Stimulated activated CD8-positive, alpha-beta memory T cell treated with anti-CD3 and anti-CD28 coated beads, Interleukin-15, amount 100 ng/mL, for 1 hour (primary cell): Measurements from ENCODE around the gene PTPRD.
"Not testable (repeated sequence)": the region's sequence is repeated elsewhere in the genome, so short reads cannot be mapped to it uniquely, and the experiment has no call there.

Experiments
- DNase-seq: peaks from one replicate; pipeline ENCODE4 v3.0.0-alpha.2; 2020; ENCODE audit warnings: low read depth

Gene PTPRD

GRCh38 chr9:9170439-9171134 is 1442.2 kb downstream of the PTPRD start:
- DNase-seq: no peak

- no peak for DNase-seq
These were observed 1470.8 kb downstream of the PTPRD start for GRCh38 chr9:9142001-9142400.

- no peak for DNase-seq
These were observed 1479.3 kb downstream of the PTPRD start for GRCh38 chr9:9133526-9133925.

DNA sequence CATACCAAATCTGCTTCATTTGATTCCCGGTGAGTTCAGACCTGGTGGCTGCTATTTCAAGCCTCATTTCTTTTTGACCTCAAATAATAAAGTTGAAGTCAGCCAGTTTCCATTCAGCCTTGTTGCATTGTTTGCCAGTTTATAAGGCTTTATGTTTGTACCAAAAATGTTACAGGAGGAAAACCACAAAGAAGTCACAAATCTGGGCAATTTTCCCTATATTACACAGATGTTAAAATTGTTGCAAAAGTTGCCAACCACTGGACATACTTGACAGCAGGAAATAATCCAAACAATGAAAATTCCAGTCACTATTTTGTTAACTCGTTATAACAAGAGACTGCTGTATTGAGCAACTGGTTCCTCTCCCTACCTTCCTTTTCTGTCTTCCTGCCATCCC is 1488.2 kb downstream of the PTPRD start:
- no peak for DNase-seq

GRCh38 chr9:9122230-9122875 is 1490.4 kb downstream of the PTPRD start:
- no peak for DNase-seq

DNA sequence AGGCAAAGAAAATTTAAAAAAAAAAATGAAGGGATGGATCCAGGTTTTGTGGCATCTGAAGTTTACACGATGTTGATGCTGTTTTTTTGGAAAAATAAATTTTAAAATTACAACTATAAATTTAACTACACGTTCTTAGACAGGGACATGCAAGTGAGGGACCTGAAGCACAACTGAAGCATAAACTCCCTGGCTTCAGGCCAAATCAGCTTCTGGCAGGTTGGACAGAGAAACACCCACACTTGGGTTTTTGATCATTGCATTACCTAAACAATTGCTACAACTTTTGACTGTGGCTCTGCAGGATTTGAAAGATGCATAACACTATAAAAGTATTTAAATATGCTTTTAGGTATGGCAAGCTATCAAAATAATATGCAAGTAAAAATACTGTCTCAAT is 1494.9 kb downstream of the PTPRD start:
- no peak for DNase-seq

- DNase-seq: no peak
These were observed 1500.6 kb downstream of the PTPRD start for GRCh38 chr9:9112001-9112720.

GRCh38 chr9:9108641-9109040 is 1504.2 kb downstream of the PTPRD start:
- no peak for DNase-seq

GRCh38 chr9:9102295-9102694 is 1510.5 kb downstream of the PTPRD start:
- no peak for DNase-seq

DNA sequence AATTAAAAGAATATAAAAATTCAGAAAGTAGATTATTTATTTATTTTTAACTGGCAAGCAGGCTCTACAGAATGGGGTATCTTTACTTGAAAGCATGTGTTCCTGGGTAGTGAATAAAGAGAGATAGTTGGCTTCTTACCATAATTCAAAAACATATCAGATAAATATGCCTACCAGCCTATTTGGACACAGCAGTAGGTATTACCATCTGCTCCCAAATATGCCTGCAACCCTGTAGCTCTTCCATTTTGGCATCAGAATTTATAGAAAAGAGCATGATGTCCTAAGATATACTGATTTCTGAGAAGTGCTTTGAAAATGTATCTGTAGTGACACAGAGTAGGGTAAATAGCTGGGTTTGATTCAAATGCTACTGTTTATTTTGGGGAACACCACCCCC is 1512.7 kb downstream of the PTPRD start:
- DNase-seq: no peak

- no peak for DNase-seq
These were observed 1513.2 kb downstream of the PTPRD start for GRCh38 chr9:9099646-9100045.

DNA sequence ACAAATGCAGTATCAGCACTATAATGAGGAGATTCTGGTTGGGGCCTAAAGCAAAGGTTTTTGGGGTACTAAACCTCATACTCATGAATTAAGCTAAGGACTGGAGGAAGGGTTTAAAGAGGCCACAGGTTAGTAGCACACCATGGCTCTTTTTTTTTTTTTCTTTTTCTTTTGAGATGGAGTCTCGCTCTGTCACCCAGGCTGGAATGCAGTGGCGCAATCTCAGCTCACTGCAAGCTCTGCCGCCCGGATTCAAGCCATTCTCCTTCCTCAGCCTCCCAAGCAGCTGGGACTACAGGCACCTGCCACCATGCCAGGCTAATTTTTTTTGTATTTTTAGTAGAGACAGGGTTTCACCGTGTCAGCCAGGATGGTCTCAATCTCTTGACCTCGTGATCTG is 1515.5 kb downstream of the PTPRD start:
- not testable (repeated sequence) for DNase-seq

- no peak for DNase-seq
These were observed 1521.4 kb downstream of the PTPRD start for GRCh38 chr9:9091387-9091786.

- no peak for DNase-seq
These were observed 1533.3 kb downstream of the PTPRD start for GRCh38 chr9:9079473-9079872.

GRCh38 chr9:9078301-9078700 is 1534.5 kb downstream of the PTPRD start:
- no peak for DNase-seq

- no peak for DNase-seq
These were observed 1551.2 kb downstream of the PTPRD start for GRCh38 chr9:9061627-9062026.

DNA sequence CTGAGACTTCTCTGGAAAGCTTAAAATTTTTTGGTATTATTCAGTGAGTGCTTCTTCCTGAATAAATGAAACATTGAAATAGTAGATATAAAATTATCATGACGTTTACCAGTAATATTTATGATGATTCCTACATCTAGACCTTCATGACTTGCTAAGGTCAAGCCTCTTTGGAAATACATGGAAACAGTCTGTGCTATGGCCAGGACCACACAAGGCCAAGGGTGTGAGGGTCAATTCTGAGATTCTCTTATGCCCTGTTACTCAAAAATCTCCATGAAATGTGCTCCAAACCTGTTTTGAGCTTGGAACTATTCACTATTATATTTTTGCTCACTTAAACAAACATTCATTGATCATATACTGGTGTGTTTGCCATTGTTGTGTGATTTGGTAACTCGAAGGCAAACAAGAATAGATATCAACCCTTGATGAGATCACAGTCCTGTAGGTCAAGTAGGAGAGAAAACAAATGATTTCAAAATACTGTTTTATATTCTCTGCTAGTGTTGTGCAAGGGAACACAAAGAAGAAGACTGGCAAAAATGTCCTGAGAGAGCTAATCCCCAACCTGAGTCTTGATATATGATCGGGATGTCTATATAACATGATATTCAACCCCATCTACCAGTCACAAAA is 1558.3 kb downstream of the PTPRD start:
- no peak for DNase-seq

GRCh38 chr9:9045572-9045971 is 1567.2 kb downstream of the PTPRD start:
- no peak for DNase-seq

GRCh38 chr9:9045072-9045471 is 1567.7 kb downstream of the PTPRD start:
- no peak for DNase-seq

DNA sequence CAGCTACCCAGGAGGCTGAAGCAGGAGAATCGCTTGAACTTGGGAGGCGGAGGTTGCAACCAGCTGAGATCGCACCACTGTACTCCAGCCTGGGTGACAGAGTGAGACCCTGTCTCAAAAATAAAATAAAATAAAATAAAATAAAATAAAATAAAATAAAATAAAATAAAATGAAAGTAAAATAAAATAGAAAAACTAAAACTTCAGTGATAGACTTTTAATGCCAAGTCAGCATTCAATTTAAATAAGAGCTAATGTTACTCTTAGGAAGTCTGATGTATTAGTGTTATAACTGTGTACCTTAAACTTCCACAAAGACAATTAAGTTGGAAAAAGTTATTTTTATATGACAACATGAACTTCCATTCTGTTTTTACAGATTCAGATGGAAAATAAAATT is 1569.0 kb downstream of the PTPRD start:
- not testable (repeated sequence) for DNase-seq

DNA sequence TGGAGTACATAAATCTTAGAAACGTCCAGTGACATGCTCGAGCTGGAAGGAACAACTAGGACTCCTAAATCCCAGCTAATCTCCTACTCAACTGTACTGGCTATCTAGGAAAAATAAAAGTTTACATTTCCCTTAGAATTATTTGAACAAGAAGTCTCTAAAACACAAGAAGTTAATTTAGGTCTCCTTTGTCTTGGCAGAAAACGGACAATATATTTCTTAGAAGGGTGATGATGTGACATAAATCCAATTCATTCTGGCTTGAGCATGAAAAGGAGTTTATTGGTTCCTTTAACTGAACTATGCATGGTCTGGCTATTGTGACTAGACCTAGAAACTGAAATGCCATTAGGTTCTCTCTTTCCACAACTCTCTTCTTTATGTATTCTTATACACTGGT is 1571.0 kb downstream of the PTPRD start:
- DNase-seq: no peak

DNA sequence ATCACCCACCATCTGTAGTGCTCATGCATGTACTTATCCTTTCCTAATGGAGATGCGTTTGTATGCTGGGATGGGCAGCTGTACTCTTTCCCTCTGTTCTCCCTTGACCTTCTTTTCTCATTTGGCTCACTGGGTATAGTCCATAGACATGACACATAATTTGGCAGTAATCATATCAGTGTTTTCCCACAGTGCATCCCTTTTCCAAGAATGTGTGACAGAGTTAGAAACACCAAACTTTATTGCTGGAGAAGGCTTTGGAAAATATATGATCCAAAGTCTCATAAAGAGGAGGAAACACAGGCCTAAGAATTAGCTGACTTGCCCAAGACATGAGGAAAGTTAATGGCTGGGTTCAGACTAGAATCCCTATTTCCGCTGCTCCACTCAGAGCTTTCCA is 1579.8 kb downstream of the PTPRD start:
- DNase-seq: no peak

- no peak for DNase-seq
These were observed 1596.2 kb downstream of the PTPRD start for GRCh38 chr9:9016597-9016996.
